COR-L47 (cell line): ENCODE measurements around the gene SON.
"Not testable (repeated sequence)": the region's sequence is repeated elsewhere in the genome, so short reads cannot be mapped to it uniquely, and the experiment has no call there.

Experiments used
- DNase-seq: peaks from one replicate; lab custom pipeline; 2025; lab: John Stamatoyannopoulos, UW

Gene SON

GRCh38 chr21:33546086-33546485 lies 3.2 kb downstream of the SON start:
- no peak for DNase-seq

- DNase-seq: no peak
These were observed 7.3 kb downstream of the SON start for GRCh38 chr21:33549848-33550771.

- DNase-seq: no peak
These were observed 8.2 kb downstream of the SON start for GRCh38 chr21:33550772-33551660.

GRCh38 chr21:33551664-33552063 lies 8.8 kb downstream of the SON start:
- no peak for DNase-seq

- no peak for DNase-seq
These were observed 9.5 kb downstream of the SON start for GRCh38 chr21:33552093-33552998.

GRCh38 chr21:33552999-33553598 lies 10.3 kb downstream of the SON start:
- DNase-seq: no peak

- DNase-seq: no peak
These were observed 11.6 kb downstream of the SON start for GRCh38 chr21:33554236-33554981.

GRCh38 chr21:33554982-33555344 lies 12.1 kb downstream of the SON start:
- no peak for DNase-seq

- DNase-seq: no peak
These were observed 14.6 kb downstream of the SON start for GRCh38 chr21:33557447-33557846.

GRCh38 chr21:33558777-33559421 lies 16.1 kb downstream of the SON start:
- DNase-seq: no peak

GRCh38 chr21:33559813-33560212 lies 17.0 kb downstream of the SON start:
- DNase-seq: no peak

GRCh38 chr21:33560965-33561364 lies 18.1 kb downstream of the SON start:
- no peak for DNase-seq

- DNase-seq: no peak
These were observed 18.5 kb downstream of the SON start for GRCh38 chr21:33561373-33561772.

- no peak for DNase-seq
These were observed 19.6 kb downstream of the SON start for GRCh38 chr21:33562389-33562788.

- no peak for DNase-seq
These were observed 23.7 kb downstream of the SON start for GRCh38 chr21:33566514-33566913.

GRCh38 chr21:33567914-33568313 lies 25.1 kb downstream of the SON start:
- DNase-seq: no peak

- no peak for DNase-seq
These were observed 25.6 kb downstream of the SON start for GRCh38 chr21:33568448-33568847.

GRCh38 chr21:33569991-33570390 lies 27.2 kb downstream of the SON start:
- no peak for DNase-seq

- DNase-seq: no peak
These were observed 29.5 kb downstream of the SON start for GRCh38 chr21:33572350-33572749.

GRCh38 chr21:33576741-33577141 lies 33.9 kb downstream of the SON start:
- not testable (repeated sequence) for DNase-seq
